ENCODE data around the gene SLC19A1.

DNA sequence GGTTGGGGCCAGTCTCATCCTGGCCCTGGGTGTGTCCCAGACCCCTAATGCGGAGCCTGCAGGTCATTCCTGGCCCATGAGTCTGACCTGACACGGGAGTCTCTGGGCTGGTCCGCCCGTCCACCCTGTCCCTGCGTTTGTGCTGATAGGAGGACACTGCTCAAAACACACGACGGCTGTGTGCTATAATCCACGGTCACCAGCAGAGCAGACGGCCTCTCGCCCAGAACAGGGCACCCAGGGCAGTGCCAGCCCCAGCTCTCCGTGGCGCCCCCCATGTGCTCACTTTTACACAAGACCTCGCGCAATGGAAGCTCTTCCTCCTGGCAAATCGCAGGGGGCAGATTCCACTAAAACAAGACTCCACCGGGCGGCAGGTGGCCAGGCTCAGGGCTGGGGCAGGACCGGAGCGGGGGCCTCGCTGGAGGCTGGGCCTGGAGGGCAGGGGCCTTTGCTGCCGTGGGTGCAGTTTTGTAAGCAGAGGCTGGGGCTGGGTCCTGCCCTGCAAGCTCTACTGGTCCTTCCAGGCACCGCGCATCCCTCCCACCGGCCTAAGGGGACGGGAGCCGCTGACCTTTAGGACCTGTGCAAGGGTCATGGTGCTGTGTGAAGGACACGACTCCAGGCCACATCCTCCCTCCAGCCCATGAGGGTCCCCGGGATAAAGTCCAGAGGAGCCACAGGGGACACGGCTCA lies 10.6 kb upstream of the SLC19A1 start:
- TF ChIP-seq CTCF (IDR thresholded peaks at IDR 0.05): no peak
- TF ChIP-seq POLR2A (IDR thresholded peaks at IDR 0.05): no peak
